HepG2 (cell line): ENCODE measurements around the gene COMMD3. TPM values are rescaled to one million over a fixed set of nuclear protein-coding genes. Genes with fewer than 3 reads are reported as not detected.

Source experiments
- AGO2 ChIP-seq: fragments of 200-400 bp; formaldehyde crosslinking; optimal IDR thresholded peaks from 2 replicates; pipeline ENCODE3; 2017; ENCODE audit warnings: mild to moderate bottlenecking, low read depth, low read length, moderate library complexity
- ASH2L ChIP-seq: fragments of 300-600, 200-600 bp; sonication (generic); IDR thresholded peaks from 2 replicates; pipeline ENCODE4 v1.7.0; 2017; ENCODE audit warnings: low read depth, mild to moderate bottlenecking, moderate library complexity, mixed read lengths, low read length; ENCODE audit not compliant: insufficient read length
- CBX1 ChIP-seq: IDR thresholded peaks from one replicate; pipeline ENCODE4 v1.6.1; 2016; ENCODE audit warnings: antibody characterized with exemption, low read depth
- ERF ChIP-seq: IDR thresholded peaks from 2 replicates; pipeline ENCODE4 v1.6.1; 2018; ENCODE audit warnings: missing biosample characterization, missing genetic modification reagents
- HNRNPLL ChIP-seq: fragments of 200-400 bp; formaldehyde crosslinking; IDR thresholded peaks from 2 replicates; pipeline ENCODE4 v1.6.1; 2017; ENCODE audit warnings: mild to moderate bottlenecking, low read depth, low read length; ENCODE audit not compliant: poor library complexity, severe bottlenecking
- MAFF ChIP-seq: IDR thresholded peaks from 2 replicates; pipeline ENCODE4 v1.6.1; 2011; ENCODE audit warnings: low read depth, low read length, improper control_type of control experiment
- MXD3 ChIP-seq: IDR thresholded peaks from 2 replicates; pipeline ENCODE4 v1.6.1; 2016; ENCODE audit warnings: mild to moderate bottlenecking, missing biosample characterization, missing genetic modification reagents
- PHF8 ChIP-seq: sonication (generic); formaldehyde crosslinking; IDR thresholded peaks from 2 replicates; pipeline ENCODE4 v1.5.0; 2020; ENCODE audit warnings: missing genetic modification reagents
- RNF2 ChIP-seq: fragments of 450-650 bp; conservative IDR thresholded peaks from 2 replicates; pipeline ENCODE4 v1.6.1; 2016; ENCODE audit warnings: low read depth
- SP5 ChIP-seq: IDR thresholded peaks from 2 replicates; pipeline ENCODE4 v1.6.1; 2016; ENCODE audit warnings: low read depth, borderline replicate concordance
- TAF1 ChIP-seq: sonication (generic); formaldehyde crosslinking; IDR thresholded peaks from 2 replicates; pipeline ENCODE4 v1.4.0; 2020; ENCODE audit warnings: missing genetic modification reagents
- ZNF441 ChIP-seq: sonication (generic); formaldehyde crosslinking; IDR thresholded peaks from 2 replicates; pipeline ENCODE4 v1.7.0; 2021; ENCODE audit warnings: missing genetic modification reagents, borderline replicate concordance
- ZNF564 ChIP-seq: sonication (generic); formaldehyde crosslinking; IDR thresholded peaks from 2 replicates; pipeline ENCODE4 v1.8.1; 2023; ENCODE audit warnings: mild to moderate bottlenecking, missing genetic modification reagents
- ZNF577 ChIP-seq: sonication (generic); formaldehyde crosslinking; IDR thresholded peaks from 2 replicates; pipeline ENCODE4 v1.4.0; 2020; ENCODE audit warnings: mild to moderate bottlenecking, low read depth, missing genetic modification reagents, borderline replicate concordance
- ZNF670 ChIP-seq: sonication (generic); formaldehyde crosslinking; IDR thresholded peaks from 2 replicates; pipeline ENCODE4 v1.8.0; 2022; ENCODE audit warnings: mild to moderate bottlenecking, missing genetic modification reagents, borderline replicate concordance
- ZNF704 ChIP-seq: sonication (generic); formaldehyde crosslinking; IDR thresholded peaks from 2 replicates; pipeline ENCODE4 v1.8.1; 2023; ENCODE audit warnings: mild to moderate bottlenecking, inconsistent platforms, moderate library complexity, missing genetic modification reagents, borderline replicate concordance
- polyA plus RNA-seq, 8 experiments: library from polyadenylated mRNA; depleted of rRNA in 3 of 8; stranded (reverse) in 7 of 8; unstranded in 1 of 8; fragments of >200 nt; fragmentation: Illumina TruSeq in 4 of 8; extraction: Trizol in 4 of 8; gene quantifications; 2 replicates each; pipeline versions ENCODE4 v1.2.1 to v1.2.3, GENCODE V29; 2011 to 2016; ENCODE audit warnings: low read depth in 4 of 8, missing spikeins in 1 of 8, mixed read lengths in 1 of 8; ENCODE audit not compliant: insufficient read depth in 1 of 8
- total RNA-seq, 5 experiments: library from RNA; depleted of rRNA; stranded (reverse); fragments of >200 nt; fragmentation: Illumina TruSeq; extraction: Trizol; gene quantifications; 2 replicates each; pipeline ENCODE4 v1.2.3, GENCODE V29; 2016; ENCODE audit warnings: low read depth in 1 of 5
- TF ChIP-seq, protein P1 (sequence below): sonication (generic); formaldehyde crosslinking; IDR thresholded peaks from 2 replicates; pipeline ENCODE4 v1.5.0; 2020; ENCODE audit warnings: mild to moderate bottlenecking, missing genetic modification reagents, borderline replicate concordance

The COMMD3 gene
- total and polyA plus RNA-seq, 2 of the 13 experiments (the other 11 are each of a cell fraction or from before 2014, with no cell fraction given): 38.7 to 54.4 TPM

DNA sequence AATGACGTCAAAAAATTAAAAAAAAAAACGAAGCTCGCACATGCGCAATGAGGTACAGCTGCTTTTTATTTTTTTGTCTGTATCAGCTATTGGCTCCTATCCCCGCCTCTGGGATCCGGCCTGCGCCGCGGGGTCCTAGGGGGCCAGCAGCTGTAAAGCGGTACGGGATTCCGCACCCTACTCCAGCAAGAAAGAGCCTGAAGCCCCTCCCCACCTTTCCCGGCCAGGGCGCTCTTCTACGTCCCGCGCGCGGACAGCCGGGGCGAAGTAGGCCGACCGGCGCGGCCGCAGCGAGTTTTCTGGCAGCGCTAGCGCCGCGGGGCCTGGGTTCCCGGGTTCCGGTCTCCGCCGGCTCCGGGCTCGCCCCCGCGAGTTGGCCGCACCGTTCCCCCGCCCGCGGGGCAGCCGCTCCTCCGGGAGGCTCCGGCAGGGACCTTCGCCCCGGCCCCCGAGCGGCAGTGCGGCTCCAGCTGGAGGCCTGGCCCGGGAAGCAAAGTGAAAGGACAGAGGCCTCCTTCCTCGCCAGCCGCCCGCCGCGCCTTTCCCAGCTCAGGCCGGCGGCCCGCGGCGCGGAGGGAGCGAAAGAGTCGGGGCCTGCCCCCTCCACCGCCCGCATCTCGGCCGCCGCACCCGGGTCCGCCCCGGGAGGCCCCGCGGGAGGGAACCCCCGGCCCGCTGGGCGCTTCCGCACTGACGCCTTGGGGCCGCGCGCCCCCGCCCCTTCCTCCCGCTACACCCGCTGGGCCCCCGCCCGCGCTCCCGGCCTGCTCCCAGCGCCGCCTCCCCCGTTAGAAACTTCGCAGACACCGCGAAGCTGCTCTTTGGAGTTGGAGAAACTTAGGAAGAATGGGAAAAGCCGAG is 24.4 kb downstream of the COMMD3 start (continued):
- TF ChIP-seq, protein P1, sequence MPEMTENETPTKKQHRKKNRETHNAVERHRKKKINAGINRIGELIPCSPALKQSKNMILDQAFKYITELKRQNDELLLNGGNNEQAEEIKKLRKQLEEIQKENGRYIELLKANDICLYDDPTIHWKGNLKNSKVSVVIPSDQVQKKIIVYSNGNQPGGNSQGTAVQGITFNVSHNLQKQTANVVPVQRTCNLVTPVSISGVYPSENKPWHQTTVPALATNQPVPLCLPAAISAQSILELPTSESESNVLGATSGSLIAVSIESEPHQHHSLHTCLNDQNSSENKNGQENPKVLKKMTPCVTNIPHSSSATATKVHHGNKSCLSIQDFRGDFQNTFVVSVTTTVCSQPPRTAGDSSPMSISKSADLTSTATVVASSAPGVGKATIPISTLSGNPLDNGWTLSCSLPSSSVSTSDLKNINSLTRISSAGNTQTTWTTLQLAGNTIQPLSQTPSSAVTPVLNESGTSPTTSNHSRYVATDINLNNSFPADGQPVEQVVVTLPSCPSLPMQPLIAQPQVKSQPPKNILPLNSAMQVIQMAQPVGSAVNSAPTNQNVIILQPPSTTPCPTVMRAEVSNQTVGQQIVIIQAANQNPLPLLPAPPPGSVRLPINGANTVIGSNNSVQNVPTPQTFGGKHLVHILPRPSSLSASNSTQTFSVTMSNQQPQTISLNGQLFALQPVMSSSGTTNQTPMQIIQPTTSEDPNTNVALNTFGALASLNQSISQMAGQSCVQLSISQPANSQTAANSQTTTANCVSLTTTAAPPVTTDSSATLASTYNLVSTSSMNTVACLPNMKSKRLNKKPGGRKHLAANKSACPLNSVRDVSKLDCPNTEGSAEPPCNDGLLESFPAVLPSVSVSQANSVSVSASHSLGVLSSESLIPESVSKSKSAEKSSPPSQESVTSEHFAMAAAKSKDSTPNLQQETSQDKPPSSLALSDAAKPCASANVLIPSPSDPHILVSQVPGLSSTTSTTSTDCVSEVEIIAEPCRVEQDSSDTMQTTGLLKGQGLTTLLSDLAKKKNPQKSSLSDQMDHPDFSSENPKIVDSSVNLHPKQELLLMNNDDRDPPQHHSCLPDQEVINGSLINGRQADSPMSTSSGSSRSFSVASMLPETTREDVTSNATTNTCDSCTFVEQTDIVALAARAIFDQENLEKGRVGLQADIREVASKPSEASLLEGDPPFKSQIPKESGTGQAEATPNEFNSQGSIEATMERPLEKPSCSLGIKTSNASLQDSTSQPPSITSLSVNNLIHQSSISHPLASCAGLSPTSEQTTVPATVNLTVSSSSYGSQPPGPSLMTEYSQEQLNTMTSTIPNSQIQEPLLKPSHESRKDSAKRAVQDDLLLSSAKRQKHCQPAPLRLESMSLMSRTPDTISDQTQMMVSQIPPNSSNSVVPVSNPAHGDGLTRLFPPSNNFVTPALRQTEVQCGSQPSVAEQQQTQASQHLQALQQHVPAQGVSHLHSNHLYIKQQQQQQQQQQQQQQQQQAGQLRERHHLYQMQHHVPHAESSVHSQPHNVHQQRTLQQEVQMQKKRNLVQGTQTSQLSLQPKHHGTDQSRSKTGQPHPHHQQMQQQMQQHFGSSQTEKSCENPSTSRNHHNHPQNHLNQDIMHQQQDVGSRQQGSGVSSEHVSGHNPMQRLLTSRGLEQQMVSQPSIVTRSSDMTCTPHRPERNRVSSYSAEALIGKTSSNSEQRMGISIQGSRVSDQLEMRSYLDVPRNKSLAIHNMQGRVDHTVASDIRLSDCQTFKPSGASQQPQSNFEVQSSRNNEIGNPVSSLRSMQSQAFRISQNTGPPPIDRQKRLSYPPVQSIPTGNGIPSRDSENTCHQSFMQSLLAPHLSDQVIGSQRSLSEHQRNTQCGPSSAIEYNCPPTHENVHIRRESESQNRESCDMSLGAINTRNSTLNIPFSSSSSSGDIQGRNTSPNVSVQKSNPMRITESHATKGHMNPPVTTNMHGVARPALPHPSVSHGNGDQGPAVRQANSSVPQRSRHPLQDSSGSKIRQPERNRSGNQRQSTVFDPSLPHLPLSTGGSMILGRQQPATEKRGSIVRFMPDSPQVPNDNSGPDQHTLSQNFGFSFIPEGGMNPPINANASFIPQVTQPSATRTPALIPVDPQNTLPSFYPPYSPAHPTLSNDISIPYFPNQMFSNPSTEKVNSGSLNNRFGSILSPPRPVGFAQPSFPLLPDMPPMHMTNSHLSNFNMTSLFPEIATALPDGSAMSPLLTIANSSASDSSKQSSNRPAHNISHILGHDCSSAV (CRISPR knock-in tag): no peak
- peak; percentile 32; the same call in 1 of the 2 replicates for TF ChIP-seq TAF1
- peak; percentile 58 for TF ChIP-seq HNRNPLL
- peak; percentile 72 for TF ChIP-seq ASH2L
- TF ChIP-seq MAFF: no peak
- peak; percentile 36; the same call in 1 of the 2 replicates for TF ChIP-seq ZNF441
- TF ChIP-seq ZNF577 (CRISPR knock-in tag): no peak
- peak; percentile 77 for TF ChIP-seq PHF8 (CRISPR knock-in tag)
- no peak for TF ChIP-seq CBX1
- TF ChIP-seq ZNF670 (CRISPR knock-in tag): peak; percentile 33; the same call in 1 of the 2 replicates
- 0 out of 2 replicates have a peak, but pooled peaks have one; percentile 26 for TF ChIP-seq MXD3
- peak; percentile 71 for TF ChIP-seq AGO2
- peak; percentile 50; the same call in 1 of the 2 replicates for TF ChIP-seq ZNF564 (CRISPR knock-in tag)
- TF ChIP-seq ZNF704 (CRISPR knock-in tag): no peak
- no peak for TF ChIP-seq ERF (CRISPR knock-in tag)
- 0 out of 2 replicates have a peak, but pooled peaks have one; percentile 27 for TF ChIP-seq SP5 (CRISPR knock-in tag)
- peak; percentile 38; the same call in 1 of the 2 replicates for TF ChIP-seq RNF2
